Aorta (tissue), 5 donors: ENCODE data around the gene ADSS1. TPM values are rescaled to one million over a fixed set of nuclear protein-coding genes. Genes with fewer than 3 reads are reported as not detected.

ENCODE experiments used
- ATAC-seq: fragments of 200-7000 bp; cut with Tn5 transposase; one replicate; pipeline ENCODE4 v1.9.1; 2022; ENCODE audit warnings: moderate library complexity; ENCODE audit not compliant: low FRiP score
- DNase-seq, 2 donors: peaks; one replicate each; pipeline ENCODE4 v3.0.0-alpha.2; 2020
- H3K27ac ChIP-seq, 2 donors: one replicate each; pipeline ENCODE4 v1.5.1; 2013; ENCODE audit warnings: low read length in 2 of 2, mild to moderate bottlenecking in 2 of 2, moderate library complexity in 2 of 2, control low read depth in 1 of 2, inconsistent platforms in 1 of 2, low read depth in 1 of 2
- H3K27me3 ChIP-seq, 2 donors: one replicate each; pipeline ENCODE4 v1.6.1; 2013; ENCODE audit warnings: control low read depth in 1 of 2, low read length in 1 of 2, mild to moderate bottlenecking in 1 of 2, moderate library complexity in 1 of 2; ENCODE audit not compliant: insufficient read depth in 2 of 2, control insufficient read depth in 1 of 2
- H3K36me3 ChIP-seq, 2 donors: one replicate each; pipeline ENCODE4 v1.6.1; 2013; ENCODE audit warnings: control low read depth in 1 of 2, low read length in 1 of 2, mild to moderate bottlenecking in 1 of 2; ENCODE audit not compliant: insufficient read depth in 2 of 2, control insufficient read depth in 1 of 2
- H3K4me1 ChIP-seq, 2 donors: one replicate each; pipeline ENCODE4 v1.6.1; 2013; ENCODE audit warnings: low read length in 2 of 2, control low read depth in 1 of 2, mild to moderate bottlenecking in 1 of 2, moderate library complexity in 1 of 2; ENCODE audit not compliant: insufficient read depth in 2 of 2, control insufficient read depth in 1 of 2
- H3K4me3 ChIP-seq, 2 donors: one replicate each; pipeline ENCODE4 v1.5.1; 2013; ENCODE audit warnings: low read length in 2 of 2, control low read depth in 1 of 2, mild to moderate bottlenecking in 1 of 2
- H3K9me3 ChIP-seq: one replicate; pipeline ENCODE4 v1.6.1; 2013; ENCODE audit warnings: mild to moderate bottlenecking, low read length; ENCODE audit not compliant: control insufficient read depth
- WGBS, 2 donors: extraction: QIAGEN DNeasy Blood & Tissue Kit; methylation state at CpG; one replicate each; pipeline ENCODE4 v1.1.7; 2013; 5-methylcytosine and 5-hydroxymethylcytosine counted together
- intact Hi-C, 2 donors: fragments of 100-400 bp; cut with DNase I; formaldehyde crosslinking; loops; one replicate each; pipeline versions ENCODE4 v1.14.2 to v1.15.0; 2022
- polyA plus RNA-seq, 2 donors: library from polyadenylated mRNA; stranded (reverse); fragments of 200-250 nt; gene quantifications; one replicate each; pipeline ENCODE4 v1.2.3, GENCODE V29; 2013
- total RNA-seq, 2 donors: library from RNA; stranded (reverse); fragmentation: NEBNext Ultra II Directional; extraction: Animal tissue kit (Norgen Biotek cat#: 25700); gene quantifications; one replicate each; pipeline ENCODE4 v1.2.1, GENCODE V29; 2021
- donor health status: healthy with polysubstance abuse.
- donor health status: Bipolar disorder and iron deficiency.
- donor health status: DM: no; HTN: no; CAD: no.
- donor health status: DM: no; HTN: no; CAD: no.
- donor health status: DM: yes; HTN: yes; CAD: no.

Gene ADSS1
- total and polyA plus RNA-seq, 4 donors, result 25.0 to 80.2 (median 54.0) TPM

GRCh38 chr14:104784846-104785707, 61.0 kb downstream of the ADSS1 start:
- Histone ChIP-seq H3K27ac (no peak overlapping the region), H3K4me1 (no peaks in the 10 kb centered on the region), H3K27me3 (no peaks in the 10 kb centered on the region), H3K4me3 (no peak overlapping the region), H3K9me3 (no peaks in the 10 kb centered on the region), H3K36me3 (no peaks in the 10 kb centered on the region)
- 40 to 49% methylated on average over 36 of the region's 36 CpGs for WGBS, 2 donors
- intact Hi-C loops, result no loop called here
- ATAC-seq (no peak), DNase-seq (no peak)

- Histone ChIP-seq H3K9me3 (no peaks in the 10 kb centered on the region), H3K27ac (no peak overlapping the region), H3K4me1 (no peaks in the 10 kb centered on the region), H3K4me3 (no peak overlapping the region), H3K27me3 (no peaks in the 10 kb centered on the region), H3K36me3 (no peaks in the 10 kb centered on the region)
- WGBS, 2 donors, result 86 to 87% methylated on average over 13 of the region's 13 CpGs
- DNase-seq (no peak), ATAC-seq (no peak)
- intact Hi-C loops, result no loop called here
Observed at GRCh38 chr14:104785708-104786080, 61.7 kb downstream of the ADSS1 start.

- peak in 1 of 2 donors; percentile 80 for DNase-seq
- no peak overlapping the region for H3K4me3 ChIP-seq
- no peaks in the 10 kb centered on the region for H3K4me1 ChIP-seq
- no peak overlapping the region for H3K27ac ChIP-seq
- intact Hi-C loops, result no loop called here
- 10 to 11% methylated on average over 8 to 12 of the region's 14 CpGs for WGBS, 2 donors
- no peaks in the 10 kb centered on the region for H3K36me3 ChIP-seq
- no peaks in the 10 kb centered on the region for H3K27me3 ChIP-seq
- no peaks in the 10 kb centered on the region for H3K9me3 ChIP-seq
- no peak for ATAC-seq
Observed at GRCh38 chr14:104786091-104786586, 62.1 kb downstream of the ADSS1 start.

GRCh38 chr14:104786726-104787675, 63.0 kb downstream of the ADSS1 start:
- Histone ChIP-seq H3K4me3 (no peak overlapping the region), H3K27me3 (no peaks in the 10 kb centered on the region), H3K36me3 (no peaks in the 10 kb centered on the region), H3K4me1 (no peaks in the 10 kb centered on the region), H3K9me3 (no peaks in the 10 kb centered on the region), H3K27ac (no peak overlapping the region)
- ATAC-seq, result no peak
- no peak for DNase-seq
- 60 to 68% methylated on average over 29 to 30 of the region's 30 CpGs for WGBS, 2 donors
- intact Hi-C loops, result no loop called here

- 77 to 79% methylated on average over 7 of the region's 7 CpGs for WGBS, 2 donors
- H3K4me1 ChIP-seq, result no peaks in the 10 kb centered on the region
- no peak overlapping the region for H3K27ac ChIP-seq
- H3K36me3 ChIP-seq, result no peaks in the 10 kb centered on the region
- no peaks in the 10 kb centered on the region for H3K27me3 ChIP-seq
- ATAC-seq (no peak), DNase-seq (peak in 1 of 2 donors; percentile 82)
- H3K4me3 ChIP-seq, result no peak overlapping the region
- H3K9me3 ChIP-seq, result no peaks in the 10 kb centered on the region
- intact Hi-C loops, result no loop called here
Observed at GRCh38 chr14:104787736-104788135, 63.7 kb downstream of the ADSS1 start.

GRCh38 chr14:104788161-104788818, 64.3 kb downstream of the ADSS1 start:
- H3K36me3 ChIP-seq, result no peaks in the 10 kb centered on the region
- H3K4me3 ChIP-seq, result no peak overlapping the region
- WGBS, 2 donors, result 86 to 87% methylated on average over 14 of the region's 14 CpGs
- no peak overlapping the region for H3K27ac ChIP-seq
- intact Hi-C loops, result no loop called here
- no peaks in the 10 kb centered on the region for H3K27me3 ChIP-seq
- ATAC-seq, result no peak
- H3K9me3 ChIP-seq, result no peaks in the 10 kb centered on the region
- H3K4me1 ChIP-seq, result peaks cover 0 to under 1% of the 10 kb centered on the region in 2 donors
- no peak for DNase-seq

GRCh38 chr14:104788873-104789663, 65.0 kb downstream of the ADSS1 start:
- ATAC-seq, result no peak
- no peaks in the 10 kb centered on the region for H3K36me3 ChIP-seq
- no peak overlapping the region for H3K27ac ChIP-seq
- H3K4me3 ChIP-seq, result no peak overlapping the region
- H3K4me1 ChIP-seq, result peaks cover 0 to 7% of the 10 kb centered on the region in 2 donors
- intact Hi-C loops, result no loop called here
- H3K9me3 ChIP-seq, result no peaks in the 10 kb centered on the region
- WGBS, 2 donors, result 82 to 83% methylated on average over 33 to 39 of the region's 39 CpGs
- DNase-seq, result no peak
- no peaks in the 10 kb centered on the region for H3K27me3 ChIP-seq
